GM15510 (cell line): ENCODE measurements around the gene SLC10A3.
A peak's percentile ranks its signal among the peaks of the same experiment; 100 is the strongest.

ENCODE experiments used
- POLR2A ChIP-seq: IDR thresholded peaks from 3 replicates; pipeline ENCODE4 v1.6.1; 2011; ENCODE audit warnings: borderline replicate concordance; ENCODE audit not compliant: insufficient read length; ENCODE audit errors: extremely low read depth

Gene SLC10A3, protein sequence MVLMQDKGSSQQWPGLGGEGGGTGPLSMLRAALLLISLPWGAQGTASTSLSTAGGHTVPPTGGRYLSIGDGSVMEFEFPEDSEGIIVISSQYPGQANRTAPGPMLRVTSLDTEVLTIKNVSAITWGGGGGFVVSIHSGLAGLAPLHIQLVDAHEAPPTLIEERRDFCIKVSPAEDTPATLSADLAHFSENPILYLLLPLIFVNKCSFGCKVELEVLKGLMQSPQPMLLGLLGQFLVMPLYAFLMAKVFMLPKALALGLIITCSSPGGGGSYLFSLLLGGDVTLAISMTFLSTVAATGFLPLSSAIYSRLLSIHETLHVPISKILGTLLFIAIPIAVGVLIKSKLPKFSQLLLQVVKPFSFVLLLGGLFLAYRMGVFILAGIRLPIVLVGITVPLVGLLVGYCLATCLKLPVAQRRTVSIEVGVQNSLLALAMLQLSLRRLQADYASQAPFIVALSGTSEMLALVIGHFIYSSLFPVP

DNA sequence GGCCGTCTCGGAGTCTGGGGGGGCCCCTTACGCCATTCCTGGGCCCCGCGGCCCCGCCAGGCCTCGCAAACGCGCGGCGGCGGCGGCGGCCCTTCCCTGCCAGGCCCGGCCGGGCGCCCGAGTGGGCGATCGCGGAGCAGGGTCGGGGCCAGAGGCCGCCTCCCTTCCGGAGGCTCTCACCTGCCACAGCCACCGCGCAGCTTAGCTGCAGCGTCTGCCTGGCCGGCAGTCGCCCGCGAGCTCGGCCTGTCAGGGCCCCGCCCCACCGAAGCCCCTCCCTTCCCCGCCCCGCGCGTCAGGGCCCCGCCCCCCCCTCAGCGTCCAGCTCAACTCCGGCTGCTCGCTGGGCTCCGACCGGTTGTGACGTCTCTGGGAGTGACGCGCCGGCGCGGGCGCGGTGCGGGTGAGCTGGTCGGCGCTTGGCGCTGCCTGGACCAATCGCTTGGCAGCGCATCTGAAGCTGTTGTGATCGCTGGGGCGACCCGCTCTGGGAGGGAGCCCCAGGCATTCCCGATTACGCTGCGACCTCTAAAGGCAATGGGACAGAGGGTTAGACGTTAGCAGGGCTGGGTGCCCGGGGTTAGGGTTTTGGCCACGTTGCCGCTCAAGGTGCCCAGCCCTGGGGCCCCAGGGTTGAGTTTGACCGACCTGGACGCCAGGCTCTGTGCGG lies at the start of gene SLC10A3:
Gene SLC10A3, minus strand, starts transcription at position 216 of the 670 bp plus-strand sequence. CDS start 1,689 bp downstream, outside the sequence.
- peak; percentile 92 for TF ChIP-seq POLR2A

- no peak for TF ChIP-seq POLR2A
Measured at GRCh38 chrX:154539077-154539476, 48.6 kb upstream of the SLC10A3 start.

GRCh38 chrX:154535892-154536291 lies 45.5 kb upstream of the SLC10A3 start:
- no peak for TF ChIP-seq POLR2A

- no peak for TF ChIP-seq POLR2A
Measured at GRCh38 chrX:154534526-154535322, 44.3 kb upstream of the SLC10A3 start.

DNA sequence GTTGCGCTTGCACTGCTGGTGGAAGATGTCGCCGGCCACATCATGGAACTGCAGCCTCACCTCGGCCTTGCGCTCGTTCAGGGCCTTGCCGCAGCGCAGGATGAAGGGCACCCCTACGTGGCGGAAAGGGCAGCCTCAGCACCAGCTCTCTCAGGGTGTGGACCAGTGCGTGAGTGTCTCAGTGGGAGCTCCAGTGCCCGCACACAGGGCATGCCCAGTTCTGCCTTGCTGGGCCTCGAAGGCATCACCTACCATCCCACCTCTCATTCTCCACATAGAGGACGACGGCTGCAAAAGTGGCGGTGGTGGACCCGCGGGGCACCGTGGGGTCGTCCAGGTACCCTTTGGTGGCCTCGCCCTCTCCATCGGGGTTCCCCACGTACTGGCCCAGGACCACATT lies 42.3 kb upstream of the SLC10A3 start:
- no peak for TF ChIP-seq POLR2A

DNA sequence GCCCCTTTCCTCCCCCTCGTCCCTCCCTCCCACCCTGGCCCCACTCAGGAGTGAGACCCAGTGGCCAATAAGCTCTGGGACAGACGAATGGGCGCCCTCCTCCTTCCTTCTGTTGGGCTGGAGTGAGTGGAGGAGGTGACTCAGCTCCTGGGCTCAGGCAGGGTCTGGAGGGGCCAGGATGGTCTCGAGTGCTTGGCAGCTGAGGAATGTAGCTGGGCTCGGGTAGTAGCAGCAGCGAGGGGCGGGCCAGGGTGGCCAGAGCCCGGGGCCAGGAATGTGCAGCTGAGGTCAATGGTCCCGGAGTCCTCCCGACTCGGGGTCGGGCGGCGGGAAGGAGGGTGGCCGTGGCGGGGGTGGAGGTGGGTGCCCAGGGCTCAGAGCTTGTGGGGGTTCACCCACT lies 41.2 kb upstream of the SLC10A3 start:
- no peak for TF ChIP-seq POLR2A

- TF ChIP-seq POLR2A, result no peak
Measured at GRCh38 chrX:154530286-154530685, 39.9 kb upstream of the SLC10A3 start.

- no peak for TF ChIP-seq POLR2A
Measured at GRCh38 chrX:154529206-154529612, 38.8 kb upstream of the SLC10A3 start.

DNA sequence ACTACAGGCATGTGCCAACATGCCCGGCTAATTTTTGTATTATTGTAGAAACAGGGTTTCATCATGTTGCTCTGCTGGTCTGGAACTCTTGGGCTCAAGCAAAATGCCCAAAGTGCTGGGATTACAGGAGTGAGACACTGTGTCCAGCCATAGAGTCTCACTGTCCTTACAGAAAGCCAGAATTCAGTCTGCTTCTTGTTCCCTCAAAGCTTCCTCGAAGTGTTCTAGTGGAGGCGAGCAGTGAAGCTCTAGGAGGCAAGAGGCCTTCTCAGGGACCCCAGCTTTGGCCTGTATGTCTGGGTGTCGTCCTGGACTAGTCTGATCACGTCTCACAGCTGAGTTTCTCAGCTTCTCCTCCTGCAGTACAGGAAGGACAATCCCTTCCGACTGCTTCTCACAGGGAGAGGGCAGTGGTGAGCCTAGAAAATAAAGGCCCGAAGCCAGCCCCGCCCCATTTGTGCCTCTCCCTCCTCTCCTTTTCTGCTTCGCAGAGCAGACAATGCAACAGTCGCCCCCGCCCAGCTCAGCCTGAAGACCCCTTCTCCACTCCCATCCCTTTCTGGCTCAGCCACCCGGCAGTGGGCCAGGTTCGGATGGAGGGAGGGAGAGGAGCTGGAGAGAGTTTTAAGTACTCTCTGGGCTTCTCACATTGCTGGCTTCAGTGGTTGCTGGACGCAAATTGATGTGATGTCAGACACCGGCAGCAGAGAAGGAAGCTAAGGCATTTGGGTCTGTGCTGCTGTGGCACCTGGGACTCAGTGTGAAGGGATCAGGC lies 36.7 kb upstream of the SLC10A3 start:
- no peak for TF ChIP-seq POLR2A

GRCh38 chrX:154525606-154526490 lies 35.4 kb upstream of the SLC10A3 start:
- TF ChIP-seq POLR2A, result no peak

DNA sequence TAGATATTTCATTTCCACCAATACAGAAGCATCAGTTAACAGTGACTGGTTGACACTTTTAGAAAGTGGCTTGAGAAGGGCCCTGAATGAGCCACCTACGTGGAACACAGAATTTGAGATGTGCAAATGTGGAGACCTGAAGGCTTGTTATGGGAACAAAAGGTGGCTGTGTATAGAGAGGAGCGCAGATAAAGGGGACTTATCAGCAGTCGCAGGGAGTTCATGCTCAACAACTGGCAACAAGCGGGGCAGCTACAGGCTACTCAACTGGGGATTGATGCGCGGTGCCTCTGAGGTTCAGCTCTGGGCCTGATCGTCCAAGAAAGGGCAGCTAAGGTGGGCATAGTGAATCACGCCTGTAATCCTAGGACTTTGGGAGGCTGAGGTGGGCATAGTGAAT lies 29.0 kb upstream of the SLC10A3 start:
- TF ChIP-seq POLR2A, result no peak

GRCh38 chrX:154517101-154517781 lies 26.8 kb upstream of the SLC10A3 start:
- TF ChIP-seq POLR2A, result no peak

DNA sequence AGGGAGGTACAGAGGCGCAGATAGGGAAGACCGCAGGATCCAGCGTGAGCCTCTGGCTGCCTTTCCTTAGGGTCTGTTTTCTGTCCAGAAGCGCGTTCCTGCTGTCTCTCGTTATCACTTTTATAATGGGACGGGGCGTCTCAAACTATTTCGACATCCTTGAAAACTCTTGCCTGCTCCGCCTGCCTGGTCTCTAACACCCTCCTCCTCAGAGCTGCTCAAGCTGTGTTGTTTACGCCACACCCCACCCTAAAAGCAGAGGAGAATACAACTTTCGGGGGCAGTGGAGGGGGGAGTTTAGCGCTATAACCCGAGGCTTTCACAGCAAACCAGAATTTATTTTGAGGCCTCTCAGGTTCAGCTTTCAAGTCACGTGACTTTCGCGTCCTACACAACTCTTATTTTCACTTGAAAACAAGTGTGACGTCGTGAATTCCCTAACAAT lies 26.2 kb upstream of the SLC10A3 start:
- TF ChIP-seq POLR2A, result no peak

GRCh38 chrX:154515966-154516655 lies 25.7 kb upstream of the SLC10A3 start, which contains the start of gene FAM3A:
Gene FAM3A, minus strand, starts transcription at chrX:154516232. Its CDS starts 460 bp downstream, at chrX:154515772.
- peak; percentile 75 for TF ChIP-seq POLR2A
